ENCODE results near the gene PHAX.
"Not testable (repeated sequence)": the region's sequence is repeated elsewhere in the genome, so short reads cannot be mapped to it uniquely, and the experiment has no call there.

PHAX gene

DNA sequence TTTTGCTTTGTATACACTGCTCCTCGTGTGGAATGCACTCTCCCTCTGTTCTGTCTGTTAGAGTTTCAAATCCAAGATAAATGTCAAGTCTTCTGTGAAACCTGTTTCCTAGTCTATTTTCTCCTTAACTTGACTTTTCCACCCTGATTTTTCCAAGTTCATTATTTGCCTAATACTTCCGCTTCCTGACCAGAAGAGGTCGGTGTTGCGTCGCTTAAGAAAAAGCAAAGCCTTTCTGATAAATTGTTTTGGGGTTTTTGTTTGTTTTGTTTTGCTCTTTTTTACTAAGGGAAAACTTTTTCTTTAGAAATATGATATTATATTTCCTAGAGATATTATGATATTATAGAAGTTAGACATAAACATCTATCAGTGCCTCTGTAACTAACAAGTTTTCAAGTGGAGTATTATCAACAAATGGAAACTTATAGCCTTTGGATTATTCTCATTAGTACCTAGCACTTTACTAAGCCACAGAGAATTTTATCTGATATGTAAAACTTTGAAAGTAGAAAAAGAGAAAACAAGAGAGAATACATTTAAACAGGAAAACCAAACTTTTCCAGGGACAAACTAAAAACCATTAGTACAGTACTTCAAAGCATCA, 55.8 kb downstream of the PHAX start:
- no peak for DNase-seq (ENCODE audit: low read depth, low spot score)

DNA sequence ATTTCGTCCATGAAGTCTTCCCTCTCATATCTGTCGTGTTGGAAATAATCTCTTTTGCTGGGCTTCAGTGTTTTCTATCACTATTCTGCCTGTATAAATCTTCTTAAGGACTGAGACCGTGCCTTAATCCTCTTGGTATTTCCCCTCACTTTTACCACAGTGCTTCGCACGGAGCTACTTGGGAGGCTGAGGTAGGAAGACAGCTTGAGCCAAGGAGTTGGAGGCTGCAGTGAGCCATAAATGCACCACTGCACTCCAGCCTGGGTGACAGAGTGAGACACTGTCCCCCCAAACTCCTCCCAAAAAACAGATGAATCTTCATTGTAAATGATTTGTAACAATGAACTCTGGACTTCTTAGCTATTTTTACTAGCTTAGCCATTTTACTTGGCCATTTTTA, 57.8 kb downstream of the PHAX start:
- no peak for DNase-seq (ENCODE audit: low read depth, low spot score)

- DNase-seq (ENCODE audit: low read depth, low spot score), result no peak
These were observed 59.2 kb downstream of the PHAX start for GRCh38 chr5:126659805-126660482.

DNA sequence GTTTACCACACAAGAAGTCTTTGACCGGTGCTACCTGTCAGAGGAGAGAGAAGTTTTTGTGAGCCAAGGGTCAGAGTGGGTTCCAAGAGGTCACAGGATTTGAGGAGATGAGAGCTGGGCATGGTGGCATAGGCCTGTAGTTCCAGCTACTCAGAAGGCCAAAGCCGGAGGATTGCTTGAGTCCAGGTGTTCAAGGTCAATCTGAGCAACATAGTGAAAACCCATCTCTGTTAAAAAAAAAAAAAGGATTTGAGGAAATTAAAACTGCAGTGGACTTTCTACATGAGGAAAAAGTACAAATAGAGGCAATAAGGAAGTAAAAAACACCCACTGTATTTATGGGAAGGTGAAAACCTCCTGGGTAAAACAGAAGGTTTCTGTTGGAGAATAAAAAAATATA, 63.8 kb downstream of the PHAX start:
- no peak for DNase-seq (ENCODE audit: low read depth, low spot score)

DNA sequence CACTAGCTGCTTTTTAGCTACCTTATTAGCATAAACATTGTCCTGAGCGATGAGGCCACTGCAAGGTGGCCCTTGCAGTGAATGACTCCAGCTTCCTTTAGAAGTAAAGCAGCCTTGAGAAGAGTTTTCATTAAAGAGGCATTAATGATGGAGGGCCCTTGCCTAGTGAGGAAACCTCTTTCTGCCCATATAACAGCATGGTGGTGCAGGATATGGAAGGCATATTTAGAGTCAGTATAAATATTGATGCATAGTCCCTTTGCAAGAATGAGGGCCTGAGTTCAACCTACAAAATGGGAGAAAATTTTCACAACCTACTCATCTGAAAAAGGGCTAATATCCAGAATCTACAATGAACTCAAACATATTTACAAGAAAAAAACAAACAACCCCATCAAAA, 69.4 kb downstream of the PHAX start:
- DNase-seq (ENCODE audit: low read depth, low spot score), result not testable (repeated sequence)

DNA sequence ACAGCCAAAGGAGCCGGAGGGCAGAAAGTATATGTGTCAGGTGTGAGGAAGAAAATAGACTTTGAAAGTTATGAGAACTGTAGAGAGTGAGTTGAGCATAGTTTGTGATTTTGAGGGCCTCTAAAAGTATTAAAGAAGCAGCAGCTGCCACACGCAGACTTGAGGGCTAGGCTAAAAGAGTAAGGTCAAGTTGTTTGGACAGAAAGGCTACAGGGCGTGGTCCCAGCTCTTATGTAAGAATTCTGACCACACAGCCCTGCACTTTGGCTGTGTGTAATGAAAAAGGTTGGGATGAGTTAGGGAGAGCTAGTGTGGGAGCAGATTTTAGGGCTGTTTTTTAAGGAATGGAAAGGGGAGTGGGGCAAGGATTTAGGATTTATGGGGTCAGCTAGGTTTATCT, 70.9 kb downstream of the PHAX start:
- not testable (repeated sequence) for DNase-seq (ENCODE audit: low read depth, low spot score)

DNA sequence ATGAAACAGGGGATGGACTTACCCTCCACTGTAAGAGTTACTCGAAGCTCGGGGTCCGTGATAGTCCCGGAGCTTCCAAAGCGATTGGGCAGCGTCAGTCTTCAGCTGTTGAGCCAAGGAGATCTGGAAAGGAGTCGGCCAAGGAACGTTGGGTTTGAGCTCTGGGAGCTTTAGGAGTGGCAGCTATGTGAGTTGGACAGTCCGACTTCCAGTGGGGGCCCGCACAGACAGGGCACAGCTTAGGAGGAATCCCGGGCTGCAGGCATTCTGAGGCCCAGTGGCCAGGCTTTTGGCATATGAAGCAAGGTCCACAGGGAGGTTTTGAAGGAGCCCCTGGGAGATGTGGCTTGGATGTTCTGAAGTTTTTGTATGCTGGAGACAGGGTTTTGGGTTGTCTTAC, 72.7 kb downstream of the PHAX start:
- no peak for DNase-seq (ENCODE audit: low read depth, low spot score)

DNA sequence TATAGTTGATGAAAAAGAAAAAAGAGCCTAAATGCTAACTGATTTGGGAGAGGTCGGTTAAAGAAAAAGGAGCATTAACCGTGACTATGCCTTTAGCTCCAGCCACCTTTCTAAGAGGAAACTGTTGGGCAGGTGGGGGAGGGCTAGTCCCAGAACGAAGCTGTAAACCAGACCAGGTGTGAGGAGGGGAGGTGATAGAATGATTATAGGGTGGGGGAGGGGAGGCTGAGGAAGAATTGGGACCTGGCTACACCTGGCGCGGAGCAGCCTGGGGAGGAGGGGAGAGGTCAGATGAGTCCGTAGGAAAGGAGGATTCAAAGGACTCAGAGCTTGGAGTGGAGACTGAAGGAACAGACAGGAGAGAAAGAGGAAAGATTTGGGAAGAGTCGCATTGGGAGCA, 73.4 kb downstream of the PHAX start:
- no peak for DNase-seq (ENCODE audit: low read depth, low spot score)

- DNase-seq (ENCODE audit: low read depth, low spot score), result no peak
These were observed 74.6 kb downstream of the PHAX start for GRCh38 chr5:126675338-126675737.

DNA sequence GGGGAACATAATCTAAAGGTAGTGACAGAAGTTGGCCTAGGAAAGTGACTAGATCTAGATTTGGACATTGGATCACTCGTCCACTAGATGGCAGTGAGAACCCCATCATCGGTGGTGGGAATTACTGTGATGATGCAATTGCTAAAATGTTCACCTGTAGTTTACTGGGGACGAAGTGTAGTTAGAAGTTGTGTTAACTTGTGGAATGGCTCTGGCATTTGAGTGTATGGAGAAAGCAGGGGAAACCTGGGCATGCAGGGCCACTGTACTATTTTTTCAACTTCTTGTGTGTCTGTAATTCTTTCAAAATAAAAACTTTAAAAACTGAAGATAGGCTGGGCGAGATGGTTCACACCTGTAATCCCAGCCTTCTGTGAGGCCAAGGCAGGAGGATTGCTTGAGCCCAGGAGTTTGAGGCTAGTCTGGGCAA, 75.5 kb downstream of the PHAX start:
- peak; percentile 59 for DNase-seq (ENCODE audit: low read depth, low spot score)
